SK-N-SH (cell line): ENCODE data around the gene MOCOS. TPM values are rescaled to one million over a fixed set of nuclear protein-coding genes. Genes with fewer than 3 reads are reported as not detected.

ENCODE experiments used
- CTCF ChIA-PET: fragments of 300-600, 350-600 bp; formaldehyde crosslinking; extraction: SDS; loops from one replicate; lab custom pipeline; 2021; lab: Yijun Ruan, JAX
- POLR2A ChIA-PET: fragments of 350-600 bp; sonication (Branson Sonifier 250); formaldehyde crosslinking; extraction: SDS; loops from one replicate; lab custom pipeline; 2020; ENCODE audit warnings: antibody characterized with exemption, inconsistent platforms; lab: Yijun Ruan, JAX
- DNase-seq: peaks from one replicate; pipeline ENCODE4 v3.0.0; 2012
- H2AFZ ChIP-seq: fragments of 200-600 bp; sonication (generic); 2 replicates; pipeline ENCODE4 v1.8.1; 2016; ENCODE audit warnings: antibody characterized with exemption, mild to moderate bottlenecking, low read depth
- H3F3A ChIP-seq: fragments of 200-600 bp; sonication (generic); replicated peaks from 2 replicates; pipeline ENCODE3; 2016; ENCODE audit warnings: antibody characterized with exemption, mild to moderate bottlenecking; ENCODE audit not compliant: insufficient read depth
- H3K27ac ChIP-seq, 2 experiments: fragments of 200-500 bp in 1 of 2; fragments of 200-600 bp in 1 of 2; sonication (Bioruptor generic) in 1 of 2; sonication (generic), shearing (Covaris generic) in 1 of 2; 2 replicates each; pipeline versions ENCODE4 v1.5.1 to v1.6.1; 2014 to 2016; ENCODE audit warnings: low read depth in 2 of 2, inconsistent platforms in 1 of 2, low read length in 1 of 2, mild to moderate bottlenecking in 1 of 2, mixed read lengths in 1 of 2
- H3K27me3 ChIP-seq: fragments of 200-600 bp; sonication (generic), shearing (Covaris generic); 2 replicates; pipeline ENCODE4 v1.6.1; 2016; ENCODE audit warnings: mixed run types; ENCODE audit not compliant: insufficient read depth
- H3K36me3 ChIP-seq, 2 experiments: fragments of 200-500 bp in 1 of 2; fragments of 200-600 bp in 1 of 2; sonication (Bioruptor generic) in 1 of 2; sonication (generic) in 1 of 2; replicated peaks in 1 of 2; 2 replicates each; pipeline versions ENCODE3 to v1.5.1; 2014 to 2016; ENCODE audit warnings: low read length in 1 of 2, mild to moderate bottlenecking in 1 of 2; ENCODE audit not compliant: insufficient read depth in 2 of 2, control insufficient read depth in 1 of 2
- H3K4me1 ChIP-seq, 2 experiments: fragments of 200-500 bp in 1 of 2; fragments of 200-600 bp in 1 of 2; sonication (Bioruptor generic) in 1 of 2; sonication (generic), shearing (Covaris generic) in 1 of 2; 2 replicates each; pipeline versions ENCODE4 v1.5.1 to v1.6.1; 2014 to 2016; ENCODE audit warnings: low read depth in 1 of 2, low read length in 1 of 2, mixed run types in 1 of 2; ENCODE audit not compliant: insufficient read depth in 2 of 2, control insufficient read depth in 1 of 2
- H3K4me2 ChIP-seq: fragments of 200-600 bp; sonication (generic), shearing (Covaris generic); 2 replicates; pipeline ENCODE4 v1.6.1; 2017; ENCODE audit warnings: mixed run types
- H3K4me3 ChIP-seq, 2 experiments: fragments of 200-500 bp in 1 of 2; fragments of 200-600 bp in 1 of 2; sonication (Bioruptor generic) in 1 of 2; sonication (generic), shearing (Covaris generic) in 1 of 2; 2 replicates each; pipeline versions ENCODE4 v1.5.1 to v1.8.1; 2014 to 2016; ENCODE audit warnings: low read depth in 2 of 2, inconsistent platforms in 1 of 2, low read length in 1 of 2, mild to moderate bottlenecking in 1 of 2, mixed read lengths in 1 of 2, moderate library complexity in 1 of 2
- H3K79me2 ChIP-seq: fragments of 200-600 bp; sonication (generic); 2 replicates; pipeline ENCODE4 v1.8.1; 2017; ENCODE audit warnings: mild to moderate bottlenecking; ENCODE audit not compliant: insufficient read depth
- H3K9ac ChIP-seq: fragments of 200-600 bp; sonication (generic); 2 replicates; pipeline ENCODE4 v1.6.1; 2017; ENCODE audit warnings: mixed run types
- H3K9me2 ChIP-seq: fragments of 200-600 bp; sonication (generic); 2 replicates; pipeline ENCODE4 v1.6.1; 2017; ENCODE audit warnings: mixed run types
- H3K9me3 ChIP-seq: fragments of 200-600 bp; sonication (generic); 2 replicates; pipeline ENCODE4 v1.6.1; 2017; ENCODE audit warnings: mixed run types, mild to moderate bottlenecking, moderate library complexity
- H4K20me1 ChIP-seq: fragments of 200-600 bp; sonication (generic); 2 replicates; pipeline ENCODE4 v1.6.1; 2017; ENCODE audit warnings: mild to moderate bottlenecking, mixed run types; ENCODE audit not compliant: insufficient read depth
- FOXM1 ChIP-seq: IDR thresholded peaks from 2 replicates; pipeline ENCODE4 v1.4.0; 2012; ENCODE audit warnings: low read depth, mild to moderate bottlenecking
- MEF2A ChIP-seq: IDR thresholded peaks from 2 replicates; pipeline ENCODE4 v1.4.0; 2012; ENCODE audit warnings: low read depth, borderline replicate concordance
- MXI1 ChIP-seq: IDR thresholded peaks from 2 replicates; pipeline ENCODE4 v1.6.1; 2012; ENCODE audit warnings: mild to moderate bottlenecking, low read depth, low read length, improper control_type of control experiment
- POLR2AphosphoS5 ChIP-seq: IDR thresholded peaks from 2 replicates; pipeline ENCODE4 v1.6.1; 2012; ENCODE audit warnings: low read depth, low read length
- RCOR1 ChIP-seq: fragments of 150-350 bp; IDR thresholded peaks from 2 replicates; pipeline ENCODE4 v1.6.1; 2017; ENCODE audit warnings: antibody characterized with exemption, low read length
- SMC3 ChIP-seq: IDR thresholded peaks from 2 replicates; pipeline ENCODE4 v1.6.1; 2012; ENCODE audit warnings: low read depth, low read length, improper control_type of control experiment
- TAF1 ChIP-seq: IDR thresholded peaks from 2 replicates; pipeline ENCODE4 v1.6.1; 2012; ENCODE audit warnings: low read depth, mild to moderate bottlenecking, low read length, moderate library complexity, borderline replicate concordance
- YY1 ChIP-seq: IDR thresholded peaks from 2 replicates; pipeline ENCODE4 v1.4.0; 2012; ENCODE audit warnings: low read depth, mild to moderate bottlenecking
- WGBS: methylation state at CpG from one replicate; pipeline ENCODE4 v1.1.6; 2017; ENCODE audit warnings: low lambda C conversion rate; 5-methylcytosine and 5-hydroxymethylcytosine counted together
- polyA plus RNA-seq, 3 experiments: library from polyadenylated mRNA; depleted of rRNA; stranded (reverse); fragments of >200 nt; gene quantifications; 2 replicates each; pipeline ENCODE4 v1.2.3, GENCODE V29; 2012
- TF ChIP-seq, protein P1 (sequence below): IDR thresholded peaks from 2 replicates; pipeline ENCODE4 v1.6.1; 2012; ENCODE audit warnings: mild to moderate bottlenecking, low read depth, low read length, moderate library complexity
- TF ChIP-seq, protein P2 (sequence below): IDR thresholded peaks from 2 replicates; pipeline ENCODE4 v1.4.0; 2012; ENCODE audit warnings: low read depth

The MOCOS gene, protein sequence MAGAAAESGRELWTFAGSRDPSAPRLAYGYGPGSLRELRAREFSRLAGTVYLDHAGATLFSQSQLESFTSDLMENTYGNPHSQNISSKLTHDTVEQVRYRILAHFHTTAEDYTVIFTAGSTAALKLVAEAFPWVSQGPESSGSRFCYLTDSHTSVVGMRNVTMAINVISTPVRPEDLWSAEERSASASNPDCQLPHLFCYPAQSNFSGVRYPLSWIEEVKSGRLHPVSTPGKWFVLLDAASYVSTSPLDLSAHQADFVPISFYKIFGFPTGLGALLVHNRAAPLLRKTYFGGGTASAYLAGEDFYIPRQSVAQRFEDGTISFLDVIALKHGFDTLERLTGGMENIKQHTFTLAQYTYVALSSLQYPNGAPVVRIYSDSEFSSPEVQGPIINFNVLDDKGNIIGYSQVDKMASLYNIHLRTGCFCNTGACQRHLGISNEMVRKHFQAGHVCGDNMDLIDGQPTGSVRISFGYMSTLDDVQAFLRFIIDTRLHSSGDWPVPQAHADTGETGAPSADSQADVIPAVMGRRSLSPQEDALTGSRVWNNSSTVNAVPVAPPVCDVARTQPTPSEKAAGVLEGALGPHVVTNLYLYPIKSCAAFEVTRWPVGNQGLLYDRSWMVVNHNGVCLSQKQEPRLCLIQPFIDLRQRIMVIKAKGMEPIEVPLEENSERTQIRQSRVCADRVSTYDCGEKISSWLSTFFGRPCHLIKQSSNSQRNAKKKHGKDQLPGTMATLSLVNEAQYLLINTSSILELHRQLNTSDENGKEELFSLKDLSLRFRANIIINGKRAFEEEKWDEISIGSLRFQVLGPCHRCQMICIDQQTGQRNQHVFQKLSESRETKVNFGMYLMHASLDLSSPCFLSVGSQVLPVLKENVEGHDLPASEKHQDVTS
- polyA plus RNA-seq (2012; rRNA removed) = 1.2 TPM in 2 replicates
- polyA plus RNA-seq (2012; cell fraction: cytosol; rRNA removed) = 0.85 and 0.87 TPM in 2 replicates
- 1.3 and 1.8 TPM in 2 replicates for polyA plus RNA-seq (2012; cell fraction: nucleus; rRNA removed)

DNA sequence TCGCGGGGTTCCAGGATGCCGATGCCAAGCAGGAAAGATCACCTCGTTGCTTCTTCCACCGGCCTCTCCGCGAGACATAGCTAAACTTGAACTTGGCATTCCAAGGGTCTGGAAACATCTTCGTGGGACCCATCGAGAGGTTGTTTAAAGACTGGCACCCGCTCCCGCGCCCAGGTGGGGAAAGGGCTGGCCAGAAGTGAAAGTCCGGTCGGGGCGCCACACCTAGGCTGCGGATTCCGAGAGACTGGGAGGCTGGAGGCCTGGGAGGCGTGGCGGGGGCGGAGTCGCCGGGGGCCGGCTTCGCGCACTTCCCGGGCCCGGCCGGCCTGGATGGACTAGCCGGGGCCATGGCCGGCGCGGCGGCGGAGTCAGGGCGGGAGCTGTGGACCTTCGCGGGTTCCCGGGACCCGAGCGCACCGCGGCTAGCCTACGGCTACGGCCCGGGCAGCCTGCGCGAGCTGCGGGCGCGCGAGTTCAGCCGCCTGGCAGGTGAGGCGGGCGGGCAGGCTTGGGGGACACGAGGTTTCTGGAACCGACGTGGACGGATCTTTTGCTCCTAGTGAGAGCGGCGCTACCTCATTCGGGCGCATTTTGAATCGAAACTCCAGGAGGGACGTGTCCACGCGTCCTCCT lies at the start of gene MOCOS:
TSS of gene MOCOS (plus strand) at position 305 of the 633 bp plus-strand sequence. CDS start at position 348, 43 bp downstream.
- TF ChIP-seq, protein P1, sequence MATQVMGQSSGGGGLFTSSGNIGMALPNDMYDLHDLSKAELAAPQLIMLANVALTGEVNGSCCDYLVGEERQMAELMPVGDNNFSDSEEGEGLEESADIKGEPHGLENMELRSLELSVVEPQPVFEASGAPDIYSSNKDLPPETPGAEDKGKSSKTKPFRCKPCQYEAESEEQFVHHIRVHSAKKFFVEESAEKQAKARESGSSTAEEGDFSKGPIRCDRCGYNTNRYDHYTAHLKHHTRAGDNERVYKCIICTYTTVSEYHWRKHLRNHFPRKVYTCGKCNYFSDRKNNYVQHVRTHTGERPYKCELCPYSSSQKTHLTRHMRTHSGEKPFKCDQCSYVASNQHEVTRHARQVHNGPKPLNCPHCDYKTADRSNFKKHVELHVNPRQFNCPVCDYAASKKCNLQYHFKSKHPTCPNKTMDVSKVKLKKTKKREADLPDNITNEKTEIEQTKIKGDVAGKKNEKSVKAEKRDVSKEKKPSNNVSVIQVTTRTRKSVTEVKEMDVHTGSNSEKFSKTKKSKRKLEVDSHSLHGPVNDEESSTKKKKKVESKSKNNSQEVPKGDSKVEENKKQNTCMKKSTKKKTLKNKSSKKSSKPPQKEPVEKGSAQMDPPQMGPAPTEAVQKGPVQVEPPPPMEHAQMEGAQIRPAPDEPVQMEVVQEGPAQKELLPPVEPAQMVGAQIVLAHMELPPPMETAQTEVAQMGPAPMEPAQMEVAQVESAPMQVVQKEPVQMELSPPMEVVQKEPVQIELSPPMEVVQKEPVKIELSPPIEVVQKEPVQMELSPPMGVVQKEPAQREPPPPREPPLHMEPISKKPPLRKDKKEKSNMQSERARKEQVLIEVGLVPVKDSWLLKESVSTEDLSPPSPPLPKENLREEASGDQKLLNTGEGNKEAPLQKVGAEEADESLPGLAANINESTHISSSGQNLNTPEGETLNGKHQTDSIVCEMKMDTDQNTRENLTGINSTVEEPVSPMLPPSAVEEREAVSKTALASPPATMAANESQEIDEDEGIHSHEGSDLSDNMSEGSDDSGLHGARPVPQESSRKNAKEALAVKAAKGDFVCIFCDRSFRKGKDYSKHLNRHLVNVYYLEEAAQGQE = 0 out of 2 replicates have a peak, but pooled peaks have one; percentile 31
- TF ChIP-seq YY1 (peak; percentile 63; the same call in 1 of the 2 replicates), POLR2AphosphoS5 (peak; percentile 72), FOXM1 (no peak), TAF1 (peak; percentile 60)
- TF ChIP-seq, protein P2, sequence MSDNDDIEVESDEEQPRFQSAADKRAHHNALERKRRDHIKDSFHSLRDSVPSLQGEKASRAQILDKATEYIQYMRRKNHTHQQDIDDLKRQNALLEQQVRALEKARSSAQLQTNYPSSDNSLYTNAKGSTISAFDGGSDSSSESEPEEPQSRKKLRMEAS = peak; percentile 59; the same call in 1 of the 2 replicates
- H3K4me3 ChIP-seq = peak within 1 kb of the TSS; percentile 76 to 80

DNA sequence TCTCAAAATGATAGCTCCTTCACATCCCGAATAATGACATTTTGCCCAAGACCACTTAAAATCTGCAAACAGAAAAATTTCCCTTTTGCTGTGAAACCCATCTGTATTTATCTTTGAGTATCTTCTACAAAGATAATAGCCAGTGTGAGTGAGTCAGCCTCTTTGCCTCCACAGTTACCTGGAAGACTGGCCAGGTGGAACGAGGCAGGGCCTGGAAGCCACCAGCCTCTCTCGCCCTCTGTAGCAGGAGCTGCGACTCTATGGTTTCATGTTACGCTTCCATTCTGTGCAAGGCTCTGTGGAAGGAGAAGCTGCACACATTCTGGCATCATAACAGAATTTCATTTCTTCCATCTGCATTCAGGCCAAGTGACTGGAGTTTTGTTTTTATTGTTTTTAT lies 48.1 kb upstream of the MOCOS start:
- H4K20me1 ChIP-seq = peaks cover 17% of the 10 kb centered on the region
- H3F3A ChIP-seq = no peaks in the 10 kb centered on the region
- ChIA-PET POLR2A (no interaction called here), CTCF (interaction anchor here (1.2 to 2.3 kb wide), 3 partner anchors 121 to 145 kb away, joined by 3 to 7 read pairs (median 4); no protein-coding TSS in a partner anchor)
- 98% methylated on average over 5 of the region's 5 CpGs for WGBS
- TF ChIP-seq SMC3 (no peak), MXI1 (no peak), RCOR1 (no peak), FOXM1 (no peak), YY1 (no peak), MEF2A (no peak)
- TF ChIP-seq, protein P2 = no peak
- TF ChIP-seq, protein P1 = no peak
- no peak overlapping the region for H3K27ac ChIP-seq
- no peaks in the 10 kb centered on the region for H3K27me3 ChIP-seq
- H3K9me2 ChIP-seq = no peaks in the 10 kb centered on the region
- H3K4me2 ChIP-seq = no peak overlapping the region
- peaks cover 39% of the 10 kb centered on the region for H3K79me2 ChIP-seq
- H3K36me3 ChIP-seq = peaks cover 77 to 81% of the 10 kb centered on the region in 2 experiments
- no peak overlapping the region for H3K9ac ChIP-seq
- no peak overlapping the region for H3K4me3 ChIP-seq
- H2AFZ ChIP-seq = no peak overlapping the region
- no peaks in the 10 kb centered on the region for H3K9me3 ChIP-seq
- H3K4me1 ChIP-seq = peaks cover 0 to 4% of the 10 kb centered on the region in 2 experiments; a peak in 1 of 4 replicates
- DNase-seq = no peak

More for the DNA sequence above, at the start of gene MOCOS:
- no peaks in the 10 kb centered on the region for H3K9me2 ChIP-seq
- H3F3A ChIP-seq = no peaks in the 10 kb centered on the region
- CTCF ChIA-PET = interaction anchor here (0.6 to 1.4 kb wide), 3 partner anchors 11 to 1224 kb away, joined by 3 to 4 read pairs (median 4); no protein-coding TSS in a partner anchor
- H3K9me3 ChIP-seq = no peaks in the 10 kb centered on the region
- peaks cover 0 to 7% of the 10 kb centered on the region in 2 experiments; a peak in 1 of 4 replicates for H3K4me1 ChIP-seq
- WGBS = 33% methylated on average over 12 of the region's 66 CpGs
- H3K79me2 ChIP-seq = no peaks in the 10 kb centered on the region
- H3K27ac ChIP-seq = no peak within 1 kb of the TSS
- no peaks in the 10 kb centered on the region for H3K36me3 ChIP-seq
- H4K20me1 ChIP-seq = no peaks in the 10 kb centered on the region
- H3K4me2 ChIP-seq = peak within 1 kb of the TSS; percentile 94
- POLR2A ChIA-PET = no interaction called here
- H3K27me3 ChIP-seq = no peaks in the 10 kb centered on the region
- peak within 1 kb of the TSS; percentile 100 for H2AFZ ChIP-seq
- H3K9ac ChIP-seq = peak within 1 kb of the TSS; percentile 84
- DNase-seq = peak; percentile 92
